IPS-18c (cell line): ENCODE measurements around the gene GATAD2B.
"Not testable (repeated sequence)": the region's sequence is repeated elsewhere in the genome, so short reads cannot be mapped to it uniquely, and the experiment has no call there.

ENCODE experiments used
- H3K4me3 ChIP-seq: 2 replicates; pipeline ENCODE4 v1.7.0; 2013; ENCODE audit warnings: low read depth, mild to moderate bottlenecking, low read length, moderate library complexity; ENCODE audit not compliant: insufficient read depth
- H3K9me3 ChIP-seq: one replicate; pipeline ENCODE4 v1.6.1; 2013; ENCODE audit warnings: mild to moderate bottlenecking, low read length, moderate library complexity; ENCODE audit not compliant: control insufficient read depth, insufficient read depth

Gene GATAD2B

DNA sequence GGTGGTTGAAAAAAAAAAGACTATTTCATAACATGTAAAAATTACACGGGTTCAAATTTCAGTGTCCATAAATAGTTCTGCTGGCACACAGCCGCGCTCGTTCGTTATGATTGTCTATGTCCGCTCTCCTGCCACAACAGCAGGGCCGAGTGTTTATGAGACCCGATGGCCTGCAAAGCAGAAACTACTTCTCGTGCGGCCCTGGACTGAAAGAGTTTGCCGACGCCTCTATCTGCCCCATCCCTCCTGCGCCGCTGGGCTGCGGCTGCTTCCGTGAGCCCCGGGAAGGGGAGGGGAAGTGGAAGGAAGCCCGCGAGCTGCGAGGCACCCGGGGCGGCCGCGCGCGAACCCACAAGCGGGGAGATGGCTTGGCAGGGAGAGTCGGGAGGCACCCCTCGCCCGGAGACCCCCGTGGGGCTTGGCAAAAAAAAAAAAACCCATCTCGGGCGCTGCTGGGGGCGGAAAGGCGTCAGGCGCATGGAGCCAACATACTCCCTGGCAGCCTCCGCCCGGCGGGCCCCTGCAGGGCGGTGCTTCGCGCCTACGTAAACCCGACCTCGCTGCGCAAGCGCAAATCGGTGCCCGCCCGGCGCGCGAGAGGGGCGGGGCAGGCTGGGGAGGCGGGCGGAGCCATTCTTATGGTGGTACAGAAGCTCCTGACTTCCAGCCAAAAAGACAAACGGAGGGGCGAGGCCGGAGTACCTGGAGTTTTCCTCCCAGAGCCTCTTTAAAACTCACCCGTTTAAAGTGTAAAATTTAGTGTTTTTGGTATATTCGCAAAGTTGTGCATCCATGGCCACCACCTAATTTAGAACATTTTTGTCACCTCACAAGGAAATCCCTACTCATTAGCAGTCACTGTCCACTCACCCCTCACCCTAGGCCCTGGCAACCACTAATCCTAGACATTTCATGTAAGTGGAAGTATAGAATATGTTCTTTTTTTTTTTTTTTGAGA lies 139.3 kb downstream of the GATAD2B start:
- peak overlapping the region; percentile 93 for H3K4me3 ChIP-seq
- no peaks in the 10 kb centered on the region for H3K9me3 ChIP-seq

DNA sequence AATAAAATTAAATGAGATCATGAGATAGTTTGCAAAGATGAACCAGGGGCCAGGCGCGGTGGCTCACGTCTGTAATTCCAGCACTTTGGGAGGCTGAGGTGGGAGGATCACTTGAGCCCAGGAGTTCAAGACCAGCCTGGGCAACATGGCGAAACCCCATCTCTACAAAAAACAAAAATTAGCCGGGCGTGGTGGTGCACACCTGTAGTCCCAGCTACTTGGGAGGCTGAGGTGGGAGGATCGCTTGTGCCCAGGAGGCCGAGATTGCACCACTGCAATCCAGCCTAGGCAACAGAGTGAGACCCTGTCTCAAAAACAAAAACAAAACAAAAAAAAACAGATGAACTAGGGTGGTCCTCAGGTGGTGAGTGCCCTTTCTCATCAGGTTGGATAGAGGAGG lies 140.1 kb downstream of the GATAD2B start:
- not testable (repeated sequence) for H3K9me3 ChIP-seq, H3K4me3 ChIP-seq

DNA sequence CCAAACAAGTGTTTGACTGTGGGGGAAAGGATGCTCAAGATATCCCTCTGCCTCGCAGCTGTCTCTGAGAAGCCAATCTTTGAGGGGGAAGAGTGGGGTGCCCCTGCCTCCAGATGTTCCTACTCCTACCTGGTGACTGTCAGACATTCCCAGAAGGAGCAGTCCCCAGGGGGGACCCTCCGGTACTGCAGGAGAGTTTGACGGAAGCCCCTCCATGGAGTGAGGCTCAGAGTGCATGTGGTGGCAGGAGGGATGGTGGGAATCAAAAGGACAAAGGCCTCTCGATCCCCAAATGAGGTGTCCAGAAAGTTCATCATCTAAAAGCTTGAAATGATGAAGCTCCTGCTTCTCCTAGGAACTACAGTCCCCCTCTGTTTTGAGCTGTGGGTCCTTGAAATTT lies 142.2 kb downstream of the GATAD2B start:
- H3K9me3 ChIP-seq: no peaks in the 10 kb centered on the region

DNA sequence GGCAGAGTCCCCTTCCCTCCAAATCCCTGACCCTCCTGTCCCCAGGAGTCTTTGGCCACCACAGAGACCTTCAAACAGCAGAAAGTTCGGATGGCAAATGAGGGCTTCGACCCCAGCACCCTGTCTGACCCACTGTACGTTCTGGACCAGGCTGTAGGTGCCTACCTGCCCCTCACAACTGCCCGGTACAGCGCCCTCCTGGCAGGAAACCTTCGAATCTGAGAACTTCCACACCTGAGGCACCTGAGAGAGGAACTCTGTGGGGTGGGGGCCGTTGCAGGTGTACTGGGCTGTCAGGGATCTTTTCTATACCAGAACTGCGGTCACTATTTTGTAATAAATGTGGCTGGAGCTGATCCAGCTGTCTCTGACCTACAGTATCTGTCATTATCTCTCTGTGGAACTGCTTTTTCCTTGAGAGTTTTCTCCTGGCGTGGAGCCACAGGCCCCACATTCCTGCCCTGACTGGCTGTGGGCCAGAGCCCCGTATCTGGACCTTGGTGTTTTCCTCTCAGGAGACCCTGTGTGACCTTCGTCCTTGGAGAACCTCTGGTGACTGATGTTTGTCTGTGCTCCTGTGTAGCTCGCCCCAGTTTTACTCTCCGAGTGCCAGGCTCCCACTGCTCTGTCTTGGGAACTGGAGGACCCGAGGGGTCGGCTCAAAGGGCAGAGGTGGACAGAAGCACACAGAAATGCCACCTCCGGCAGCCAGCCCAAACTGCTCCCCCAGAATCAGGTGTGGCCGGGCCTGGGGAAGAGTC lies 142.8 kb downstream of the GATAD2B start:
- Histone ChIP-seq H3K4me3 (no peak overlapping the region), H3K9me3 (no peaks in the 10 kb centered on the region)

More for the DNA sequence above, 142.2 kb downstream of the GATAD2B start:
- H3K4me3 ChIP-seq: no peak overlapping the region

DNA sequence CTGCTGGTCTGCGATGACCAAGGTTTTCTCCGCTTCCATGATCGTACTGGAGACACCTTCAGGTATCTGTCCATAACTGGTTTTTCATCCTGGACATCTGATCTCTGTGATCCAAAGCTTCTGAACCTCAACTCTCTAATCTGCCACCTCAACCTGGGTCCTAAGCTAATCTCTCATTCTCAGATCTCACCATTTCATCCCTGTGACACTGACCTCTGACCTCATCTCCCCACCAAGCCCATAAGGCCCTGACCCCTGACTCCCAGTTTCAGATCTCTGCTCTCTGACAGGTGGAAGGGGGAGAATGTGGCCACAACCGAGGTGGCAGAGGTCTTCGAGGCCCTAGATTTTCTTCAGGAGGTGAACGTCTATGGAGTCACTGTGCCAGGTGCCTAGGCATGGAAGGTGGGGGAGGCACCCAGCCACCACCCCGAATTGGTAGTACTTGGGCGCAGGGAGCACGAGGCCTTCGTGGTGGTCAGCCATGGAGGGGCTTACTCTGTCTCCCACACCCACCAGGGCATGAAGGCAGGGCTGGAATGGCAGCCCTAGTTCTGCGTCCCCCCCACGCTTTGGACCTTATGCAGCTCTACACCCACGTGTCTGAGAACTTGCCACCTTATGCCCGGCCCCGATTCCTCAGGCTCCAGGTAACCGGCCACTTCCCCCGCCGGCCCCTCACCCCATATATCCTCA lies 143.8 kb downstream of the GATAD2B start:
- H3K9me3 ChIP-seq: no peaks in the 10 kb centered on the region
- no peak overlapping the region for H3K4me3 ChIP-seq

DNA sequence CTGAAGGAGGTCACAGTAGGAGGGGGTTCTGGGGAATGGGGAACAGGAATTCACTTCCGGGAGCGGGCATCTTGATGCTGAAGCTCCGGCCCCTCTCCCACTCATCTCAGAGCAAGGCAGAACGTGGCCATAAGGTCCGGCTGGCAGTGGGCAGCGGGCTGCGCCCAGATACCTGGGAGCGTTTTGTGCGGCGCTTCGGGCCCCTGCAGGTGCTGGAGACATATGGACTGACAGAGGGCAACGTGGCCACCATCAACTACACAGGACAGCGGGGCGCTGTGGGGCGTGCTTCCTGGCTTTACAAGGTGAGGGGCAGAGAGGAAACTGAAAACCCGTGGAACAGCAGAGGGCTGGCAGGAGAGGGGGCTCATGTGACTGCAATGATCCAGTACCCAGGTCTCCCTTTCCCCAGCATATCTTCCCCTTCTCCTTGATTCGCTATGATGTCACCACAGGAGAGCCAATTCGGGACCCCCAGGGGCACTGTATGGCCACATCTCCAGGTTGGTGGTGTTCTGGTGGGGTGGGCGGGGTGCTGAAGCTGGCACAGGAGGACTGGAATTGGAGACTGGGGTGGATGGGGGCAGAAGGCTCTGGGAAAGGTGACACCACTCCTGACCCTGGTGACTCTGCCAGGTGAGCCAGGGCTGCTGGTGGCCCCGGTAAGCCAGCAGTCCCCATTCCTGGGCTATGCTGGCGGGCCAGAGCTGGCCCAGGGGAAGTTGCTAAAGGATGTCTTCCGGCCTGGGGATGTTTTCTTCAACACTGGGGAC lies 144.5 kb downstream of the GATAD2B start:
- Histone ChIP-seq H3K9me3 (no peaks in the 10 kb centered on the region), H3K4me3 (no peak overlapping the region)

DNA sequence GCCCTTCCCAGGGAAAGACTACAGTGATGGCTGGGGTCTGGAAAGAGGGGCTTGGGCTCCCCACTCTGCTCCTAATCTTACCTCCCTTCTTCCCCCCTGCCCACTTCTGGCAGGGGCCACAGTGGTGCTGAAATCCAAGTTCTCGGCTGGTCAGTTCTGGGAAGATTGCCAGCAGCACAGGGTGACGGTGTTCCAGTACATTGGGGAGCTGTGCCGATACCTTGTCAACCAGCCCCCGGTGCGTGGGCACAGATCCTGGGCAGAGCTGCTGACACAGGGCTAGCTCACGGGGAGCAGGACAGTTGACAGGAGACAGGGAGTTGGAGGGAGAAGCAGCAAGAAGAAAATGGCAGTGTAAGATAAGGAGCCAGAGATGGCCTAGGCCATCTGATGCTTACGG lies 145.1 kb downstream of the GATAD2B start:
- H3K4me3 ChIP-seq: no peak overlapping the region
- no peaks in the 10 kb centered on the region for H3K9me3 ChIP-seq

DNA sequence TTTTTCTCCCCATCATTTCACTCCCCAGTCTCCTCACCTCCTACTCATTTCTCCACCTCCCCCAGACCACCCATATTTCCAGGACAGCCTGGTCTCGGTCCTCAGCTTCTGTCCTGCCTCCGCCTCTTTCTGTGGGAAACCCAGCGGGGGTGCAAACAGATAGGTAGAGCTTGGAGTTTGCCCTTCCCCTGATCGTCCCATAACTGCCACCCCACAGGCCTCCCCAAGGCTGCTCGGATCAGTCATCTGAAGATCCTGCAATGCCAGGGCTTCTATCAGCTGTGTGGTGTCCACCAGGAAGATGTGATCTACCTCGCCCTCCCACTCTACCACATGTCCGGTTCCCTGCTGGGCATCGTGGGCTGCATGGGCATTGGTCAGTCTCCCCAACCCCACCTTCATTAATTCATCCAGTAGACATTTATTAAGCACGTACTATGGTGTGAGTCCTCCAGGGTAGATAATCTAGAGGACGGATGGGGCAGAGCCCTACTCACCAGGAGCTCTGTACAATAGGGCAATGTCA lies 145.9 kb downstream of the GATAD2B start:
- 0 out of 2 replicates have a peak overlapping the region, but pooled peaks have one; percentile 89 for H3K4me3 ChIP-seq
- no peaks in the 10 kb centered on the region for H3K9me3 ChIP-seq

DNA sequence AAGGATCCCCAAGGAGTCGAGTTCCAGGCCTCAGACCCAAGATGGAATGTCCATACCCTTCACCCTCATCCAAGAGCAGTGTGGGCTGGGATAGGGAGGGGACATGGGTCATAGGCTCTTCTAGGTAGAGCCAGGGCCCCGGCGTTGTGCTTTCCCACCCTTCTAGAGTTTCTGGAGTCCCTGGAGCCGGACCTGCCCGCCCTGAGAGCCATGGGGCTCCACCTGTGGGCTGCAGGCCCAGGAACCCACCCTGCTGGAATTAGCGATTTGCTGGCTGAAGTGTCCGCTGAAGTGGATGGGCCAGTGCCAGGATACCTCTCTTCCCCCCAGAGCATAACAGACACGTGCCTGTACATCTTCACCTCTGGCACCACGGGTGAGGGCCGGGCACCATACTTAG lies 146.4 kb downstream of the GATAD2B start:
- no peaks in the 10 kb centered on the region for H3K9me3 ChIP-seq
- H3K4me3 ChIP-seq: peak overlapping the region; percentile 89

DNA sequence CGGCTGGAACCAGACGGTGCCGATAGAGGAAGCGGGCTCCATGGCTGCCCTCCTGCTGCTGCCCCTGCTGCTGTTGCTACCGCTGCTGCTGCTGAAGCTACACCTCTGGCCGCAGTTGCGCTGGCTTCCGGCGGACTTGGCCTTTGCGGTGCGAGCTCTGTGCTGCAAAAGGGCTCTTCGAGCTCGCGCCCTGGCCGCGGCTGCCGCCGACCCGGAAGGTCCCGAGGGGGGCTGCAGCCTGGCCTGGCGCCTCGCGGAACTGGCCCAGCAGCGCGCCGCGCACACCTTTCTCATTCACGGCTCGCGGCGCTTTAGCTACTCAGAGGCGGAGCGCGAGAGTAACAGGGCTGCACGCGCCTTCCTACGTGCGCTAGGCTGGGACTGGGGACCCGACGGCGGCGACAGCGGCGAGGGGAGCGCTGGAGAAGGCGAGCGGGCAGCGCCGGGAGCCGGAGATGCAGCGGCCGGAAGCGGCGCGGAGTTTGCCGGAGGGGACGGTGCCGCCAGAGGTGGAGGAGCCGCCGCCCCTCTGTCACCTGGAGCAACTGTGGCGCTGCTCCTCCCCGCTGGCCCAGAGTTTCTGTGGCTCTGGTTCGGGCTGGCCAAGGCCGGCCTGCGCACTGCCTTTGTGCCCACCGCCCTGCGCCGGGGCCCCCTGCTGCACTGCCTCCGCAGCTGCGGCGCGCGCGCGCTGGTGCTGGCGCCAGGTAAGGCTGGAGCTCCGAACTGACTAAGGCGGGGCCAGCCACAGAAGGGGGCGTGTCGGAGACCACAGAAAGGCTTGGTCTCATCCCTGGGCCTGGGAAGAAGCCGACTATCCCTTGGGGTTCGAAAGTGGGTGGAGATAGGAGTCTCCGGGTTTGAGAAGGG lies 147.1 kb downstream of the GATAD2B start:
- Histone ChIP-seq H3K9me3 (no peaks in the 10 kb centered on the region), H3K4me3 (peak overlapping the region; percentile 89)

DNA sequence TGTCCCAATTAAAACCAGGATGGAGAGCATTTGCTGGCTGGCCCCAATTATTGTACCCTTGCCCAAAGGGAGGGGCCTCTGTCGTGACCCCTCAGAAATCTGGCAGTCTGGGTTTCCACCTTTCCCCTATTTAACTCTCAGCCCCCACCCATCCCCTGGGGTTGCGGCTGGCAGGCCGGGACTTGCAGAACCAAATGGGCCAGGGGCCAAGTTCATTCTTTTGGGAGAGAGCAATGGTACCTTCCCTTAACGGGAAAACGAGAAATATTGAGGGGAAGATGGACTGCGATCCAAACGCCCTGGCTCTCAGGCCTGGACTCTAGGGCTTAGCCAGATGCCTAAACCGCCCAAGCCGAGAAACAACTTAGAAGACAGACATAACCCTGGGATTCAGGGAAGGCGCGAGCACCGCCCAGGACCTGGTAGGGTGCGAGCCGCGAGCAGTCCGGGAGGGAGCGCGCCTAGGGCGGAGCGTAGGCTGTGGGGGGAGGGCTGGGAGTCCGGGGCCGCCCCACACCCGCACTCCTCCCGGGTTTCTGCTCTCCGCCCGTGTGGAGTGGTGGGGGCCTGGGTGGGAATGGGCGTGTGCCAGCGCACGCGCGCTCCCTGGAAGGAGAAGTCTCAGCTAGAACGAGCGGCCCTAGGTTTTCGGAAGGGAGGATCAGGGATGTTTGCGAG lies 147.9 kb downstream of the GATAD2B start, which contains the start of gene SLC27A3:
TSS of gene SLC27A3 (plus strand) at position 628 of the 678 bp plus-strand sequence. CDS start 91 bp downstream, outside the sequence.
- Histone ChIP-seq H3K9me3 (no peaks in the 10 kb centered on the region), H3K4me3 (peak within 1 kb of the TSS; percentile 89)

DNA sequence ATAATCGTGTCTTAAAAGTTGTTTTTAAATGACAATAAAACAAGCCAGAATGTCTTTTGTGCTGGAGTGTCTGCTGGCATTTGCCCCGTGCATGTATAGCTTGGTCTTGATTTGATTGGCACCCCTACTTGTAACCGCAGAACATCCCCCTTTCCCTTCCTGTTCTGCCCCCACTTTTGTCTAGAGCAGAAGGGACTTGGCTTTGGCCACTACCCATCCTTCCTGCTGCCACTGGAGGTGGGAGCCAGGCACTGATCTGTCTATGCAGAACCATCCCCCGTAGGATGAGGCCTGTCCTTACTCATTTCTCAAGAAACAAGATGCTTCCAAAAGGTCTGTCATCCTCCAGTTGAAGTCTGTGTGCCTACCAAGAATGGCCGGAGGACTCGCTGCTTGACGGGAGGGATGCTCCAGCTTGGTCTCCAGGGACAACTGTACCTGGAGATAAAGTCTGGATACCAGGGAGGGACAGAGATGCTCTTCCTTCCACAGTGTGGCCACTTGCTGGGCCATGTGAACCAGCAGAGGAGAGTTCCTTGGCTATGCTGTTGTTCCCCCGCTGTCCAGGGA lies 148.7 kb downstream of the GATAD2B start:
- Histone ChIP-seq H3K4me3 (peak overlapping the region; percentile 2; the same call in 1 of the 2 replicates), H3K9me3 (no peaks in the 10 kb centered on the region)

DNA sequence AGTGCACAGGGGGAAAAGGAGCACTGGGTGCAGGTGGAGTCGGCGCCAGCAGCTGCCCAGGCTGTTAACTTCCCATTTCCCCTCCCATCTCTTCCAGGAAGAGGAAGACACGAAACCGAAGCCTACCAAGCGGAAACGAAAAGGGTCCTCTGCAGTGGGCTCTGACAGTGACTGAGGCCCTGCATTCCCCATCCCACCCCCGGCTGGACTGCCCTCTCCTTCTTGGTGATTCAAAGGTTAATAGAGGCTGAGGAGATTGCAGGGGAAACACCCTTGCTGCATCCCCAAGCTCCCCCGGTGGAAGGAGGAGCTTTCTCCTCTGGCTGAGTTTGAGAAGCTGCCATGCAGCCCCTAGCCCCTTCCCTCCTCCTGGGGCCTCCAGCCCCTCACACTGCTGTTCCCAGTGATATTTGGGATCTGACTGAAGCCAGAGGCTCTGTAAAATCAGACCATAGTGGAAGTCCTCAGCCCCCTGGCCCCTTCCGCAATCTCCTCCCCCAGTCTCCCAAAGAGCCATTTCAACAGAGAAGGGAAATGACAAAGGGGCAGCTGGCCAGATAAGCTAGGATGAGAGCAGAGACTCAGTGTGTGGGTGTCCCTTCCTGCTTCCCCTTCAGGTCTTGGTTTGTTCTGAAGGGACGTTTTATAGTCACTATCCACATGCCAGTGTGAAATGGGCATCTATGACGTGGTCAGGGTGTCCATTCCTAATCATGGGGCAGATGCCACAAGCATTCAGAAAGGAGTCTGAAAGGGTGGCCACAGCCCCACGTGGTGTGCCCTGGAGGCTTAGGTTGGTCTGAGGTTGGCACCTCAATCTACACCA lies 149.5 kb downstream of the GATAD2B start:
- no peak overlapping the region for H3K4me3 ChIP-seq
- H3K9me3 ChIP-seq: no peaks in the 10 kb centered on the region

DNA sequence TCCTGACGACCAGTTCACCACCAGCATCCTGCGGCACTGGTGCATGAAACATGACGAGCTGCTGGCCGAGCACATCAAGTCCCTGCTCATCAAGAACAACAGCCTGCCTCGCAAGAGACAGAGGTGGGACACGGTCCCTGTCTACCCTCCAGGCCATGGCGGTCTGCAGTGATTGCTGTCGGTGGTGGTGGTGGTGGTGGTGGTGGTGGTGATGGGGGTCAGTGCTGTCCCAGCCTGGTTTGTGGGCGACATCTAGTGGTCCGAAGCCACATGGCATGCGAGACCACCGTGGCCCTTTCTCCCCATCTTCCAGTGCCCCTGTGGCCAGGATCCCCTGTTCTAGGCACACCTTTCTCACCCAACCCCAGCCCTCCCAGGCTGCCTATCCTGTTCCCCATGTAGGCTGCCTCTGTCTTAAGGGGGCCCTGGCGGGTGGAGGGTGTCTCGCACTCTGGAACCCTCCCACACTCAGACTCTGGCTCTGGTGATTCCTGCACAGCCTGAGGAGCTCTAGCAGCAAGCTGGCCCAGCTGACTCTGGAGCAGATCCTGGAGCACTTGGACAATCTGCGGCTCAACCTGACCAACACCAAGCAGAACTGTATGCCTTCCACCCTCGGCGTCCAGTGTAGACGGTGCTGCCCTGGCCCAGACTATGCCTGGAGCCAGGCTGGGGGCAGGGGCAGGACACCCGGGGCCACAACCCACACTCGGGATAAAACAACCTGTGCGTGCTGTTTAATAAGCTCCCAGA lies 150.8 kb downstream of the GATAD2B start:
- Histone ChIP-seq H3K9me3 (no peaks in the 10 kb centered on the region), H3K4me3 (no peak overlapping the region)
